ENCODE results near the gene SLC24A1.

- TF ChIP-seq CTCF (IDR thresholded peaks at IDR 0.05) (no peak), POLR2A (IDR thresholded peaks at IDR 0.05) (no peak)
Observed at GRCh38 chr15:65663521-65663920, 41.8 kb downstream of the SLC24A1 start.
